Hepatic stellate cell (primary cell): Measurements from ENCODE around the gene PRDX2.

Experiments
- DNase-seq: peaks from one replicate; pipeline ENCODE4 v3.0.0; 2011; ENCODE audit warnings: low spot score

The PRDX2 gene

GRCh38 chr19:12792051-12792852, 9.3 kb downstream of the PRDX2 start:
- peak; percentile 27 for DNase-seq

- peak; percentile 98 for DNase-seq
These were observed 10.1 kb downstream of the PRDX2 start, which contains the start of gene JUNB for GRCh38 chr19:12791345-12792050. JUNB (plus strand) TSS chr19:12791486; CDS start chr19:12791772, 286 bp downstream.

GRCh38 chr19:12790628-12791344, 10.8 kb downstream of the PRDX2 start:
- DNase-seq: no peak

- peak; percentile 96 for DNase-seq
These were observed 11.5 kb downstream of the PRDX2 start for GRCh38 chr19:12789904-12790619.

GRCh38 chr19:12789098-12789903, 12.3 kb downstream of the PRDX2 start:
- peak; percentile 29 for DNase-seq

- DNase-seq: peak; percentile 75
These were observed 12.9 kb downstream of the PRDX2 start for GRCh38 chr19:12788682-12789097.

GRCh38 chr19:12788042-12788681, 13.4 kb downstream of the PRDX2 start:
- DNase-seq: no peak

- DNase-seq: no peak
These were observed 14.1 kb downstream of the PRDX2 start for GRCh38 chr19:12787458-12787857.

GRCh38 chr19:12786952-12787351, 14.6 kb downstream of the PRDX2 start:
- no peak for DNase-seq

- no peak for DNase-seq
These were observed 15.3 kb downstream of the PRDX2 start for GRCh38 chr19:12786141-12786870.

- DNase-seq: no peak
These were observed 16.1 kb downstream of the PRDX2 start for GRCh38 chr19:12785431-12786031.

GRCh38 chr19:12784871-12785430, 16.6 kb downstream of the PRDX2 start:
- no peak for DNase-seq

- peak; percentile 60 for DNase-seq
These were observed 17.2 kb downstream of the PRDX2 start for GRCh38 chr19:12784394-12784870.

GRCh38 chr19:12783849-12784393, 17.7 kb downstream of the PRDX2 start:
- DNase-seq: no peak

- DNase-seq: no peak
These were observed 18.2 kb downstream of the PRDX2 start for GRCh38 chr19:12783291-12783848.

GRCh38 chr19:12782424-12783290, 18.9 kb downstream of the PRDX2 start:
- DNase-seq: peak; percentile 78

GRCh38 chr19:12782174-12782423, 19.5 kb downstream of the PRDX2 start:
- DNase-seq: no peak
